Gastroesophageal sphincter (tissue), 3 donors: Measurements from ENCODE around the gene STARD4.

Experiments used
- POLR2AphosphoS5 ChIP-seq: sonication (generic); formaldehyde crosslinking; IDR thresholded peaks from one replicate; pipeline ENCODE4 v1.6.1; 2017; ENCODE audit warnings: antibody characterized with exemption
- TF ChIP-seq, protein P1 (sequence below), 4 experiments: fragments of 200-600 bp in 2 of 4; fragments of 450-650 bp in 2 of 4; sonication (generic) in 1 of 4; IDR thresholded peaks; one replicate each; pipeline ENCODE4 v1.5.1; 2017 to 2019; ENCODE audit warnings: antibody characterized with exemption in 4 of 4, mild to moderate bottlenecking in 2 of 4, moderate library complexity in 2 of 4

DNA sequence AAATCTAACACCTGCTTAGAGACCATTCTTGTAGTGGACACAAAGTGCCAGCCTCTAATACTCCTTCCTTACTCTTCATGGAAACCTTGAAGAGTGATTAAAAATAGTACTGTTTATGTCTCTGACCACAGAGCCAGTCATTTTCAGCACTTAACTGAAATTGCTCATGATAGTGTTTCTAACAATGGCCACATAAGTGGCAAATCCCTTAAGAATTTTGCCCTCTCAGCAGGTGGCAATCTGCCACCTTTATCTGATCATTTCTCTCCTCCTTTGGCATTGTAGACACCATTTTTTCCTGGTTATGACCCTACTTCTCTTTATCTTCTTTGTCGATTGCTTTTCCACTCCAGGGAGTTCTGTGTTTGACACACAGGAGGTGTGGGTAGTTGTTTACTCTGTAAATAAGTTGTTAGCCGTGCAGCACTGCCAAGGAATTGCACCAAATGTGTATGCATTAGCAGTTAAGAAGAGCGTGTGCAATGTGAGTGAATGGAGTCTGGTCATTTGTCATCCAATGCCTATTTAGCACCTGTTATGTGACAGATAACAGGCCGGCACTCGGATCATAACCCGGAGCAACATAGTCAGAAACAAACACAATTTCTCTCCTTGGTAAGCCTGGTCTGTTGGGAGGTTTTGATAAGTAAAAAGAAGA lies 36.8 kb upstream of the STARD4 start:
- TF ChIP-seq, protein P1, sequence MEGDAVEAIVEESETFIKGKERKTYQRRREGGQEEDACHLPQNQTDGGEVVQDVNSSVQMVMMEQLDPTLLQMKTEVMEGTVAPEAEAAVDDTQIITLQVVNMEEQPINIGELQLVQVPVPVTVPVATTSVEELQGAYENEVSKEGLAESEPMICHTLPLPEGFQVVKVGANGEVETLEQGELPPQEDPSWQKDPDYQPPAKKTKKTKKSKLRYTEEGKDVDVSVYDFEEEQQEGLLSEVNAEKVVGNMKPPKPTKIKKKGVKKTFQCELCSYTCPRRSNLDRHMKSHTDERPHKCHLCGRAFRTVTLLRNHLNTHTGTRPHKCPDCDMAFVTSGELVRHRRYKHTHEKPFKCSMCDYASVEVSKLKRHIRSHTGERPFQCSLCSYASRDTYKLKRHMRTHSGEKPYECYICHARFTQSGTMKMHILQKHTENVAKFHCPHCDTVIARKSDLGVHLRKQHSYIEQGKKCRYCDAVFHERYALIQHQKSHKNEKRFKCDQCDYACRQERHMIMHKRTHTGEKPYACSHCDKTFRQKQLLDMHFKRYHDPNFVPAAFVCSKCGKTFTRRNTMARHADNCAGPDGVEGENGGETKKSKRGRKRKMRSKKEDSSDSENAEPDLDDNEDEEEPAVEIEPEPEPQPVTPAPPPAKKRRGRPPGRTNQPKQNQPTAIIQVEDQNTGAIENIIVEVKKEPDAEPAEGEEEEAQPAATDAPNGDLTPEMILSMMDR (IDR thresholded peaks at IDR 0.05), result no peak
- no peak for TF ChIP-seq POLR2AphosphoS5
